Cardiac fibroblast (primary cell): Measurements from ENCODE around the gene SIK2.

Experiments
- DNase-seq, 2 donors: peaks; one replicate each; pipeline versions ENCODE4 v3.0.0 to v3.0.0-alpha.2; 2010; ENCODE audit warnings: low read depth in 2 of 2
- H3K4me3 ChIP-seq, 2 donors: replicated peaks in 1 of 2; 1 replicate in 1 of 2; 2 replicates in 1 of 2; pipeline ENCODE4 v1.5.1; 2011; ENCODE audit warnings: low read depth in 2 of 2, low read length in 2 of 2, mild to moderate bottlenecking in 2 of 2, moderate library complexity in 1 of 2
- TF ChIP-seq, protein P1 (sequence below): IDR thresholded peaks from one replicate; pipeline ENCODE4 v1.5.1; 2011; ENCODE audit warnings: low read depth, mild to moderate bottlenecking, low read length, inconsistent platforms

The SIK2 gene

DNA sequence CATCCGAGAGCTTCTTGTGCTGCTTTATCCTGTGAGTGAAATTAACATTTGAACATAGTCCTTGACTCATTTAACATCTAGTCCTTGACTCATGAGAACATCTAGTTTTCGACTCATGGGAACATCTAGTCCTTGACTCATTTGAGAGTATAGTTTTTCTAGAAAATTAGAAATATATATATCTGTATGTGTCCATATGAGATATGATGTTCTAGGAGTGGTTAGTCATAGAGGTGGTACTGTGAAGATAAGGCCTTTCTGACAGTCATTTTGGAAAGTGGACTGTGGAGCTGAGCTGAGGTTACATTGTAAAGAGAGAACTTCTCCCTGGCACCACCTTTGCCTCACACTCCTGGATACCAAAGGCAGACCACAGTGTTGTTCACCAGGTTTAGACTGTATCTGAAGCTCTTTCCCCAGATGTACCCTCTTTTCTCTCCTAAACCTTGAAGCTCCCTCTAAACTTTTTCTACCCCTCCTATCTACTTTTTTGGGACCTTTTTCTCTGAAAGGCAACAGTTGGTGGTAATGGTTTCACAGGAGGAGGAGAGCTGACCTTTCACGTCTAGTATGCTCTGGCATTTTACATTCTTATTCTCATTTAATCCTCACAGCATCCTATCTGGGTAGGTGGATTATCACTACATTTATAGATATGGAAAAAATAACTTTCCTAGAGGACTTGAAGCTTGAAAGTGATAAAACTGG lies 96.8 kb downstream of the SIK2 start:
- H3K4me3 ChIP-seq = no peak overlapping the region
- DNase-seq = peak in 1 of 2 donors; percentile 81
- TF ChIP-seq, protein P1, sequence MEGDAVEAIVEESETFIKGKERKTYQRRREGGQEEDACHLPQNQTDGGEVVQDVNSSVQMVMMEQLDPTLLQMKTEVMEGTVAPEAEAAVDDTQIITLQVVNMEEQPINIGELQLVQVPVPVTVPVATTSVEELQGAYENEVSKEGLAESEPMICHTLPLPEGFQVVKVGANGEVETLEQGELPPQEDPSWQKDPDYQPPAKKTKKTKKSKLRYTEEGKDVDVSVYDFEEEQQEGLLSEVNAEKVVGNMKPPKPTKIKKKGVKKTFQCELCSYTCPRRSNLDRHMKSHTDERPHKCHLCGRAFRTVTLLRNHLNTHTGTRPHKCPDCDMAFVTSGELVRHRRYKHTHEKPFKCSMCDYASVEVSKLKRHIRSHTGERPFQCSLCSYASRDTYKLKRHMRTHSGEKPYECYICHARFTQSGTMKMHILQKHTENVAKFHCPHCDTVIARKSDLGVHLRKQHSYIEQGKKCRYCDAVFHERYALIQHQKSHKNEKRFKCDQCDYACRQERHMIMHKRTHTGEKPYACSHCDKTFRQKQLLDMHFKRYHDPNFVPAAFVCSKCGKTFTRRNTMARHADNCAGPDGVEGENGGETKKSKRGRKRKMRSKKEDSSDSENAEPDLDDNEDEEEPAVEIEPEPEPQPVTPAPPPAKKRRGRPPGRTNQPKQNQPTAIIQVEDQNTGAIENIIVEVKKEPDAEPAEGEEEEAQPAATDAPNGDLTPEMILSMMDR = no peak

DNA sequence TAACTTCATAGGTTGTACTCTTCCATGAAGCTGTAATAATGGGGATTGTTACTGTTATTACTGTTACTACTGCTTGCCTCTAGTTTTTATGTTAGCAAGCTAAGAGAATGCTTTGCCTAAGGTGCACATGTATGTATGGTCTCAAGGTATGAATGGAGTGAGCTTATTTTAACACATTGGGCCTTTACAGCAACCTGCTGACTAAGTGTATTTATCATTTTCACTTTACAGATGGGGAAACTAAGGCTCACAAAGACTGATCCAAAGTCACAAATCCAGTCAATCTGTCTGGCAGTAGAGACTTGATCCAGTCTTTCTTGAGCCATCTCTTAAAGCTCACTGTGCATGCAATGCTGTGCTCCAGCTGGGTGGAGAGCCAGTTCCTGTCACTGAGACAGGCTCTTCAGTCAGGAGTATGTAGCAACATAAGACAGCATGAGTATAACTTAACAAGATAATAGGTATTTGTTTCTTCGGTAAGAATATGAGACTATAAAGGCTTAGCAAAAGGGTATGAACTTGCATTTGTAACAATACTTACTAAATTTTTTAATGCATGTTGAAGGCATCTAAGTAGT lies 97.4 kb downstream of the SIK2 start:
- DNase-seq = no peak
- TF ChIP-seq, protein P1 = no peak
- no peak overlapping the region for H3K4me3 ChIP-seq

DNA sequence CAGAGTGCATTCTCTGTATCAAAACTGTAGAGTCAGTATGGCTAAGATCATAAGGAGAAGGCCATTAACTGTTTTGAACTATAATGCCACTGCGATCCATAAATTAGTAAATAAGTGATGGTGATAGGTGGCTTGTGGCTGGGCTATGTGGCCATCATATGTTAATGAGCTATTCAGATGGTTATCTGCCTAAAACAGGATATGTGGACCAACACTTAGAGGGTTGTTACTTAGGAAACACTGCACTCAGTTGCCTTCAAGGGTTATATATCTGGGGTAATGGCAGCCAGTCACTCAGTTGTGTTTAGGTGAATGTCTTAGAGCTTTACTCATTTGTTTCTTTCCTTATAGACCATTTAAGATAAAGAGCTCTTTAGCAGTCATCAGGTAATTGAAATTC lies 97.9 kb downstream of the SIK2 start:
- DNase-seq = no peak
- TF ChIP-seq, protein P1 = no peak
- no peak overlapping the region for H3K4me3 ChIP-seq

DNA sequence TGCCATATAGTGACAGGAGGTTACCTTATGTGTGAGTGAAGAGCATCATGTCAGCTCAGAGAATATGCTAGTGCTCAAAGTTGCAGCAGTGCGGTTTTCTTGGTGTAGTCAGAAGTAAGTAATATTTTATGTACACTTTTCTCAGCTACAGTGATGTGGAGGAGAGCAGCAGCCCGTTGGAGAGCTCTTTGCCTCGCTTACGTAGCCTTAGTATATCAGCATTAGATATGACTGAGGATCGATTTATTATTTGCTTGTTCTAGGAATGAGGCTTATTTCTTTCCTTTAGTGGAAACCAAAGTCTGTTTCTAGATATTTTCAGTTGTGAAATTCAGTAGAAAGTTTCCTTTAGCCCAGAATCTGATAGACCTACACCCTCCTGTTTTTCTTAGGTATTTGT lies 100.4 kb downstream of the SIK2 start:
- no peak for DNase-seq
- H3K4me3 ChIP-seq = no peak overlapping the region
- TF ChIP-seq, protein P1 = no peak

DNA sequence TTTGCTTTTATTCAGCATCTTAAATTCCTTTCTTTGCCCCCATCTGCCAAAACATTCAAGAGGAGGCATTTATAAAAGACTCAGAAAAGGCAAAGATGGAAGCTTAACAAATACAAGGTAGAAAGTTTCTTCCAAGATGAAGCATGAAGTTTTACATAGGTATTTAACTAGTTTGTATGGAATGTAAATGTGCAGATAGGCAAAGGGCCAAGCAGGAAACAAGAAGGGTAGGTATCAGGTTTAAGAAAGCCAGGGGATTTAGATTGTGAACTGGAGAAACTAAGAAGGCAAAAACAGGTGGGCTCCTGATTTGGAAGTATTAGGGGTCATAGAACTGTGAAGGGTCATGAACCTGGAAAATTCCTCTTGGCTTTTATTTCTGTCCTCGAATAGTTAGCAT lies 101.3 kb downstream of the SIK2 start:
- no peak overlapping the region for H3K4me3 ChIP-seq
- DNase-seq = no peak
- TF ChIP-seq, protein P1 = no peak

DNA sequence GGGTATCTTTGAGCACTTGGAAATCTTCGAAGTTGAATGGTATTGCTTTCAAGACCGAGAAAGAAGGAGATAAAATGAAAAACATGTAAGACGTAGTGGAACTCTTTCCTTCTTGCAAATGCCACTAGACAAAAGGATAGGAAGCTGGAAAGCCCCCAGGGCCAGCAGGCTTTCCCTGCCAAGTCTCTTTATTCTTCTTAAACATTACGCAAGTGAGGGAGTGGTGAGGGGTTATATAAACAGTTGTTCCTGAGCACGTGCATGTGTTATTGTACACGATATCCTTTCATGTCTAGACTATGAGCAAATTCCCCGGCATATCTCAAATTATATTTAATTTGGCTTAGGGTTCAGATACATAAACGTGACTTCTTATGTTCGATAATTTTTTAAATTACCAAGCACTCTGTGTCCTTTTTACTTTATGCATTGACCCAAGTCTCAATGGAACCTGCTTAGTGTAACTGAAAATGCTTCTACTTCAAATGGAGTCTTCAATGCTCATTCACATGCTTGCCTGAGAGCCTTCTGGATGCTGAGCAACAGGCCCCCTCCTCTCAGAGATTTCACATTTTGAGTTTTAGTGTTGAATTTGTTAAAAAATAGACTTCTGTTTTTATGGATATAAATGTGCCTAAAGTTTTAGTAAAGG lies 104.9 kb downstream of the SIK2 start:
- H3K4me3 ChIP-seq = no peak overlapping the region
- TF ChIP-seq, protein P1 = no peak
- peak; percentile 91 to 96 for DNase-seq
